Osteocyte (in vitro differentiated cells): Measurements from ENCODE around the gene SEL1L3. TPM values are rescaled to one million over a fixed set of nuclear protein-coding genes. Genes with fewer than 3 reads are reported as not detected.

ENCODE experiments used
- DNase-seq: peaks from one replicate; pipeline ENCODE4 v3.0.0; 2021; ENCODE audit warnings: mixed read lengths; ENCODE audit not compliant: unreplicated experiment; ENCODE audit errors: extremely low spot score
- H3K27ac Mint-ChIP-seq: one replicate; pipeline ENCODE4 v1.8.0; 2021; ENCODE audit warnings: mild to moderate bottlenecking, mixed read lengths; ENCODE audit not compliant: unreplicated experiment
- H3K27me3 Mint-ChIP-seq: one replicate; pipeline ENCODE4 v1.8.0; 2021; ENCODE audit warnings: mixed read lengths; ENCODE audit not compliant: unreplicated experiment
- H3K36me3 Mint-ChIP-seq: one replicate; pipeline ENCODE4 v1.8.0; 2021; ENCODE audit warnings: mixed read lengths; ENCODE audit not compliant: unreplicated experiment
- H3K4me1 Mint-ChIP-seq: one replicate; pipeline ENCODE4 v1.8.0; 2021; ENCODE audit warnings: mixed read lengths; ENCODE audit not compliant: unreplicated experiment
- H3K4me3 Mint-ChIP-seq: one replicate; pipeline ENCODE4 v1.8.0; 2021; ENCODE audit warnings: mild to moderate bottlenecking, moderate library complexity, mixed read lengths; ENCODE audit not compliant: unreplicated experiment
- H3K9me3 Mint-ChIP-seq: one replicate; pipeline ENCODE4 v1.8.0; 2021; ENCODE audit warnings: mixed read lengths; ENCODE audit not compliant: unreplicated experiment
- total RNA-seq: library from RNA; stranded (reverse); gene quantifications from 2 replicates; pipeline ENCODE4 v1.2.1, GENCODE V29; 2021
- TF ChIP-seq, protein P1 (sequence below): fragments of 200-600 bp; sonication (generic); IDR thresholded peaks from 2 replicates; pipeline ENCODE4 v1.5.0; 2021; ENCODE audit warnings: antibody characterized with exemption, mild to moderate bottlenecking, moderate library complexity

Gene SEL1L3
- total RNA-seq, 1 donor from 2014 or later: 28.0 TPM

DNA sequence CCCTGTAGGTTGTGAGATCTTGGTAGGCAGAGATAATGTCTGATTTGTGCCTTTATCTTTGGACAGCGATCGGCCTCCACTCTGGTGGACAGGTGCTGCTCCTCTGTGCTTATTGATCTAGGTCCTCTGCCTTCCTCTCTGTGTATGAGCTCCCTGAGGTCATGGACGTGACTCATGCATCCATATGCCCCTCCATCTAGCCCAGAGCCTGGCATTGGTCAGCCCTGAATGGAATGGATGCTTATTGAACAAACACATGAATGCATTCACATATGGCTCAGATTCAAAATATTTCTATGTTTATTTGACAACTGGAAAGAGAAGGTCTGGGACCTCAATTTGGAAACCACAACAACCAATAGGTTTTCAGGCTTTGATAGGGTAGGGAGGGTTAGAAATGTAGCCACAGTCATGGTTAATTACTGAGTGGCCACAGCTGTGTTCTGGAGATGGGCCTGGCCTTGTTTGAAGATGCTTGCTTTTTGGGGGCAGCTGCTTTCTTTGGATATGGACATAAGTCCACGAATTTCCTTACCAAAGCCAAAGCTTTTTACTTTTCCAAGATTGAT, 76.2 kb downstream of the SEL1L3 start:
- TF ChIP-seq, protein P1, sequence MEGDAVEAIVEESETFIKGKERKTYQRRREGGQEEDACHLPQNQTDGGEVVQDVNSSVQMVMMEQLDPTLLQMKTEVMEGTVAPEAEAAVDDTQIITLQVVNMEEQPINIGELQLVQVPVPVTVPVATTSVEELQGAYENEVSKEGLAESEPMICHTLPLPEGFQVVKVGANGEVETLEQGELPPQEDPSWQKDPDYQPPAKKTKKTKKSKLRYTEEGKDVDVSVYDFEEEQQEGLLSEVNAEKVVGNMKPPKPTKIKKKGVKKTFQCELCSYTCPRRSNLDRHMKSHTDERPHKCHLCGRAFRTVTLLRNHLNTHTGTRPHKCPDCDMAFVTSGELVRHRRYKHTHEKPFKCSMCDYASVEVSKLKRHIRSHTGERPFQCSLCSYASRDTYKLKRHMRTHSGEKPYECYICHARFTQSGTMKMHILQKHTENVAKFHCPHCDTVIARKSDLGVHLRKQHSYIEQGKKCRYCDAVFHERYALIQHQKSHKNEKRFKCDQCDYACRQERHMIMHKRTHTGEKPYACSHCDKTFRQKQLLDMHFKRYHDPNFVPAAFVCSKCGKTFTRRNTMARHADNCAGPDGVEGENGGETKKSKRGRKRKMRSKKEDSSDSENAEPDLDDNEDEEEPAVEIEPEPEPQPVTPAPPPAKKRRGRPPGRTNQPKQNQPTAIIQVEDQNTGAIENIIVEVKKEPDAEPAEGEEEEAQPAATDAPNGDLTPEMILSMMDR: no peak
- Mint-ChIP-seq H3K36me3 (peaks cover 4% of the 10 kb centered on the region), H3K4me1 (no peaks in the 10 kb centered on the region), H3K9me3 (no peaks in the 10 kb centered on the region), H3K27ac (no peak overlapping the region), H3K4me3 (no peak overlapping the region), H3K27me3 (no peaks in the 10 kb centered on the region)
- no peak for DNase-seq

DNA sequence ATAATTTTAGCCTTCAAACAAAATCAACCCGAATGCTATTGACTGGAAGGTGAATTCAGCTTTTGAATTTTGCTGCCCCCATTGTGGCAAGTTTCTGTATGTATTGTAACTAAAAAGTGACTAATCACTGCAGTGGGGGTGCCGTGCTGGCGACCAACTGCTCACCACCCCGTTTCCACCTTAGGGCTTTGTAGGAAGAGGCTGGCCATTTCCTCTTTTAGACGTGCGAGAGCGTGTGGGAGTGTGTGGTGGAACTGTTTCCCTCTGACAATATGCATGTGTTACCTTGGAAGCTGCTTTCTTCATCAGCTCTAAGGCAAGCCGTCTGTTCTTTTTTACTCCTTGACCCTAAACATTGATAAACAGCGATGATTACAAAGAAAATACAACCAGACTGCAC, 78.8 kb downstream of the SEL1L3 start:
- Mint-ChIP-seq H3K27me3 (no peaks in the 10 kb centered on the region), H3K36me3 (peaks cover 10% of the 10 kb centered on the region), H3K4me3 (no peak overlapping the region), H3K9me3 (no peaks in the 10 kb centered on the region), H3K4me1 (no peaks in the 10 kb centered on the region), H3K27ac (no peak overlapping the region)
- no peak for DNase-seq
- TF ChIP-seq, protein P1: no peak

DNA sequence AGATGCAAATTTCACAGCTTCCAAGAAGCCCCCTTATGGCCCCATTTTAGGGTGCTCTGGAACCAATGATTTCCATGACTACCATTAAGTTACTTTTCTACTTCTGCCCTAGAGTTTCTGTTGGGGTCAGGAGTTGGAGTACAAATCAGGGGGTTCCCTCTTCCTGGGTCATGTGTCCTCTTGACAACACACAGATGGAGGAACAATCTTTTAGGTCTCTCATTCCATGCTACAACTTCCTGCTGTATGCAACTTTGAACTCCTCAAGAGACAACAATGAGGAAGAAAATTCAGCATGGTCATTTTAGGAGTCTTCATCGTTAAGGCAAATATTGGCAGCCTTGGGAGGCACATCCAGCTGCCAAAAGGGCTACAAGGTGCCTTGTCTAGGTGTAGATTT, 79.7 kb downstream of the SEL1L3 start:
- peaks cover 14% of the 10 kb centered on the region for H3K36me3 Mint-ChIP-seq
- peaks cover 4% of the 10 kb centered on the region for H3K9me3 Mint-ChIP-seq
- H3K4me3 Mint-ChIP-seq: no peak overlapping the region
- no peak for DNase-seq
- no peaks in the 10 kb centered on the region for H3K27me3 Mint-ChIP-seq
- H3K4me1 Mint-ChIP-seq: no peaks in the 10 kb centered on the region
- H3K27ac Mint-ChIP-seq: no peak overlapping the region
- TF ChIP-seq, protein P1: no peak

DNA sequence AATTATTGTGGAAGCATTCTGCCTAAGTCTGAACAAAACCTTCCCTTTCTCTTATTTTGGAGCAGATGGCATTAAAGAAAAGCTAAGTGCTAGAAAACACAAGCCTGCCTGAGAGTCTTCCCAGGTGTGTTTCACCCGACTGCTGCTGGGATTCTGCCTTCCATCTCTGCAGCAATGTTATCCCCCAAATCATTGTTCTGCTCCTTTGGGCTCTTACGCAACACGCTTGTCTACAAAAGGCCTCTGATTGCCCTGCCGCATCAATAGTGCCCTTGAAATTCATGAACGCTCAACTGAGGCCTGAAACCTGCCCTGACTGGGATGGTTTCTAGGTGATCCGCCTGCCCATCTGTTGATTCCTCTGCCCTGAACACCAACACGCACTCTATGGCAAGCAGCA, 80.3 kb downstream of the SEL1L3 start:
- no peak overlapping the region for H3K27ac Mint-ChIP-seq
- TF ChIP-seq, protein P1: no peak
- H3K4me1 Mint-ChIP-seq: no peaks in the 10 kb centered on the region
- no peak for DNase-seq
- no peak overlapping the region for H3K4me3 Mint-ChIP-seq
- H3K36me3 Mint-ChIP-seq: peaks cover 18% of the 10 kb centered on the region
- H3K27me3 Mint-ChIP-seq: no peaks in the 10 kb centered on the region
- peaks cover 9% of the 10 kb centered on the region for H3K9me3 Mint-ChIP-seq

DNA sequence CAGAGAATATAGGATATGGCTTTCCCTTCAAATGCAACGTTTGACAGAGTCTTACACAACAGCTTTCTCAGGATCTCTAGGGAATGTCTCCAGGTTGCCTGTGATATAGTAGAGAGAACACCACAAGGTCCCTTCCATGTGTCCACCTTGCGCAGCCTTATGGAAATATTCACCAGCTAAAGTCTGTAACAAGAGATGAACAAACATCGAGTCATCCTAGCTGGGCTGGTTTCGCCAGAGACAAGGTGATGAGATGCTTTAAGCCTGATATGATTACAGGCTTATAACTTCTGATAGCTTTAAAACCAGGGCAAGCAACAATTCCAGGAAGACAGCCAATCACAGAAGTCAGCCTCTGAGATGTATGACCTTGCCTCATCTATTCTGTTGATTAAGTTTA, 83.8 kb downstream of the SEL1L3 start:
- peaks cover 27% of the 10 kb centered on the region for H3K36me3 Mint-ChIP-seq
- TF ChIP-seq, protein P1: no peak
- H3K27ac Mint-ChIP-seq: no peak overlapping the region
- H3K9me3 Mint-ChIP-seq: peaks cover 16% of the 10 kb centered on the region
- H3K4me1 Mint-ChIP-seq: no peaks in the 10 kb centered on the region
- DNase-seq: no peak
- no peaks in the 10 kb centered on the region for H3K27me3 Mint-ChIP-seq
- H3K4me3 Mint-ChIP-seq: no peak overlapping the region
